GM12878 (cell line): ENCODE results near the gene KIF3A. TPM values are rescaled to one million over a fixed set of nuclear protein-coding genes. Genes with fewer than 3 reads are reported as not detected.

Experiments used
- CHD4 ChIP-seq: fragments of 200-600 bp; sonication (generic); IDR thresholded peaks from 2 replicates; pipeline ENCODE4 v1.6.1; 2016; ENCODE audit warnings: mild to moderate bottlenecking
- EED ChIP-seq: sonication (generic); IDR thresholded peaks from 2 replicates; pipeline ENCODE4 v1.6.1; 2016; ENCODE audit warnings: antibody characterized with exemption, low read depth
- ESRRA ChIP-seq: IDR thresholded peaks from 2 replicates; pipeline ENCODE4 v1.6.1; 2012; ENCODE audit warnings: mild to moderate bottlenecking, low read length, improper control_type of control experiment
- FOS ChIP-seq: IDR thresholded peaks from 3 replicates; pipeline ENCODE4 v1.6.1; 2011; ENCODE audit warnings: borderline replicate concordance; ENCODE audit not compliant: insufficient read length; ENCODE audit errors: extremely low read depth
- HDGF ChIP-seq: fragments of 450-650 bp; IDR thresholded peaks from 2 replicates; pipeline ENCODE4 v1.6.1; 2016; ENCODE audit warnings: antibody characterized with exemption
- IRF4 ChIP-seq: IDR thresholded peaks from 2 replicates; pipeline ENCODE4 v1.6.1; 2011; ENCODE audit warnings: low read depth, low read length
- MYB ChIP-seq: fragments of 150-350 bp; IDR thresholded peaks from 2 replicates; pipeline ENCODE4 v1.6.1; 2014; ENCODE audit warnings: mild to moderate bottlenecking, low read depth, low read length, borderline replicate concordance
- RAD51 ChIP-seq: fragments of 450-650 bp; IDR thresholded peaks from 2 replicates; pipeline ENCODE4 v1.6.1; 2016; ENCODE audit warnings: moderate library complexity, mild to moderate bottlenecking, inconsistent platforms
- SMARCA5 ChIP-seq: fragments of 450-650 bp; IDR thresholded peaks from 2 replicates; pipeline ENCODE4 v1.6.1; 2017; ENCODE audit warnings: mild to moderate bottlenecking
- SREBF2 ChIP-seq: IDR thresholded peaks from 2 replicates; pipeline ENCODE4 v1.6.1; 2012; ENCODE audit warnings: mild to moderate bottlenecking, low read length
- SUZ12 ChIP-seq: fragments of 200-600 bp; sonication (generic); IDR thresholded peaks from one replicate; pipeline ENCODE4 v1.6.1; 2018; ENCODE audit warnings: antibody characterized with exemption, mild to moderate bottlenecking; ENCODE audit not compliant: unreplicated experiment
- ZNF24 ChIP-seq: fragments of 450-650 bp; IDR thresholded peaks from 2 replicates; pipeline ENCODE4 v1.6.1; 2017; ENCODE audit warnings: antibody characterized with exemption, mild to moderate bottlenecking
- ZSCAN29 ChIP-seq: fragments of 450-650 bp; IDR thresholded peaks from 2 replicates; pipeline ENCODE4 v1.6.1; 2017; ENCODE audit warnings: mild to moderate bottlenecking, moderate library complexity
- ZZZ3 ChIP-seq: IDR thresholded peaks from 2 replicates; pipeline ENCODE4 v1.6.1; 2011; ENCODE audit warnings: low read depth; ENCODE audit not compliant: control insufficient read depth, insufficient read length
- polyA plus RNA-seq, 11 experiments: library from polyadenylated mRNA; depleted of rRNA in 4 of 11; unstranded in 6 of 11; stranded (reverse) in 5 of 11; fragments of >200 nt; fragmentation: Nextera tagmentation in 4 of 11; fragmentation: Illumina TruSeq in 1 of 11; extraction: Ambion mirVana in 4 of 11; extraction: Trizol in 1 of 11; gene quantifications; 1 replicate in 1 of 11; 2 replicates in 10 of 11; pipeline versions ENCODE4 v1.2.1 to v1.2.3, GENCODE V29; 2011 to 2016; ENCODE audit warnings: inconsistent platforms in 2 of 11, missing spikeins in 2 of 11, low read depth in 1 of 11
- total RNA-seq, 4 experiments: library from RNA; depleted of rRNA in 3 of 4; stranded (reverse); fragments of >200 nt in 3 of 4; fragmentation: Illumina TruSeq in 1 of 4; extraction: Trizol in 1 of 4; gene quantifications; 2 replicates each; pipeline versions ENCODE4 v1.2.1 to v1.2.3, GENCODE V29; 2013 to 2021
- TF ChIP-seq, protein P1 (sequence below): IDR thresholded peaks from 2 replicates; pipeline ENCODE4 v1.6.1; 2012; ENCODE audit warnings: improper control_type of control experiment, low read depth, low read length; ENCODE audit not compliant: insufficient replicate concordance
- TF ChIP-seq, protein P2 (sequence below): IDR thresholded peaks from 2 replicates; pipeline ENCODE4 v1.6.1; 2012; ENCODE audit warnings: low read depth, low read length, improper control_type of control experiment
- TF ChIP-seq, protein P3 (sequence below): fragments of 450-650 bp; IDR thresholded peaks from 2 replicates; pipeline ENCODE4 v1.6.1; 2016; ENCODE audit warnings: mild to moderate bottlenecking, moderate library complexity, borderline replicate concordance
- TF ChIP-seq, protein P4 (sequence below): IDR thresholded peaks from 2 replicates; pipeline ENCODE4 v1.6.1; 2012; ENCODE audit warnings: low read depth, low read length, improper control_type of control experiment

Gene KIF3A
- total and polyA plus RNA-seq, 10 of the 15 experiments (the other 5 are each of a cell fraction or from before 2014, with no cell fraction given): 2.7 to 36.5 (median 10.0) TPM

DNA sequence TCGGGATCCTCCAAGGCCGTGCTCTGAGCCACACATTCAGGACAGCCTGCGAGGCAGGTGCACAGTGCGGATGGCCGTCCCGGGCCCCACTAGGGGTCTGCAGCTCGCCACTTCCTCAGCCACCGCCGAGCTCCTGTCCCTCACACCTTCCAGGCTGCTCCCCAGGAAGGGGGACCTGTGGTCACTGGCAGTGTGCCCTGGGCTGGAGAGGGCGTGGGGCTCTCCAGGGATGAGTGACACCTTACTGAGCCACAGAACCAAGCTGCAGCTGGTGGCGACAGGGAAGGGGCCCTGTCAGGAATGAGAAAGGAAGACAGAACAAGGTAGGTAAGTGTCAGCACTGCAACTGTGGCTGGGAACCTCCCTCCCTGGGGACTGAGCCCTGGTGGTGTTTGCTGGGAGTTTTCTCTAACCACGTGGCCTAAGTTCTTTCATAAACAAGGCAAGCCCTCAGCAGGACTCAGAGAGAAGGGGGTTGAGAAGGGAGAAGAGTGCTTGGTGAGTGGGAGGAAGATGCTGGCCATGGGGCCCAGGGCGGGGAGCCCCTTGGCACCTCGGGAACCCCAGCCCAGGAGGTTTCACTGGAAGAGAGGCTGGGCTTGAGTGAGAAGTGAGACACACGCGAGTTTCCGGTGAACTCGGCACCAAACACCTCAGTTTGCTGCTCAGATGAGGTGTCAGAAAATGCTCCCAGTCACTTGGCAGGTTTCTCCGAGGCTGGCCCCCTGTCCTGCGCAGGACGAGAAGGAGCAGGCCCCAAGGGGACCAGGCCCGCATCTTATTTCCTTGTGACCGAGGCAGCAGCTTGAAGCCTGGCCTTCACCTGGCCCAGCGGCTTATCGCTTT, 74.2 kb downstream of the KIF3A start (continued):
- TF ChIP-seq, protein P1, sequence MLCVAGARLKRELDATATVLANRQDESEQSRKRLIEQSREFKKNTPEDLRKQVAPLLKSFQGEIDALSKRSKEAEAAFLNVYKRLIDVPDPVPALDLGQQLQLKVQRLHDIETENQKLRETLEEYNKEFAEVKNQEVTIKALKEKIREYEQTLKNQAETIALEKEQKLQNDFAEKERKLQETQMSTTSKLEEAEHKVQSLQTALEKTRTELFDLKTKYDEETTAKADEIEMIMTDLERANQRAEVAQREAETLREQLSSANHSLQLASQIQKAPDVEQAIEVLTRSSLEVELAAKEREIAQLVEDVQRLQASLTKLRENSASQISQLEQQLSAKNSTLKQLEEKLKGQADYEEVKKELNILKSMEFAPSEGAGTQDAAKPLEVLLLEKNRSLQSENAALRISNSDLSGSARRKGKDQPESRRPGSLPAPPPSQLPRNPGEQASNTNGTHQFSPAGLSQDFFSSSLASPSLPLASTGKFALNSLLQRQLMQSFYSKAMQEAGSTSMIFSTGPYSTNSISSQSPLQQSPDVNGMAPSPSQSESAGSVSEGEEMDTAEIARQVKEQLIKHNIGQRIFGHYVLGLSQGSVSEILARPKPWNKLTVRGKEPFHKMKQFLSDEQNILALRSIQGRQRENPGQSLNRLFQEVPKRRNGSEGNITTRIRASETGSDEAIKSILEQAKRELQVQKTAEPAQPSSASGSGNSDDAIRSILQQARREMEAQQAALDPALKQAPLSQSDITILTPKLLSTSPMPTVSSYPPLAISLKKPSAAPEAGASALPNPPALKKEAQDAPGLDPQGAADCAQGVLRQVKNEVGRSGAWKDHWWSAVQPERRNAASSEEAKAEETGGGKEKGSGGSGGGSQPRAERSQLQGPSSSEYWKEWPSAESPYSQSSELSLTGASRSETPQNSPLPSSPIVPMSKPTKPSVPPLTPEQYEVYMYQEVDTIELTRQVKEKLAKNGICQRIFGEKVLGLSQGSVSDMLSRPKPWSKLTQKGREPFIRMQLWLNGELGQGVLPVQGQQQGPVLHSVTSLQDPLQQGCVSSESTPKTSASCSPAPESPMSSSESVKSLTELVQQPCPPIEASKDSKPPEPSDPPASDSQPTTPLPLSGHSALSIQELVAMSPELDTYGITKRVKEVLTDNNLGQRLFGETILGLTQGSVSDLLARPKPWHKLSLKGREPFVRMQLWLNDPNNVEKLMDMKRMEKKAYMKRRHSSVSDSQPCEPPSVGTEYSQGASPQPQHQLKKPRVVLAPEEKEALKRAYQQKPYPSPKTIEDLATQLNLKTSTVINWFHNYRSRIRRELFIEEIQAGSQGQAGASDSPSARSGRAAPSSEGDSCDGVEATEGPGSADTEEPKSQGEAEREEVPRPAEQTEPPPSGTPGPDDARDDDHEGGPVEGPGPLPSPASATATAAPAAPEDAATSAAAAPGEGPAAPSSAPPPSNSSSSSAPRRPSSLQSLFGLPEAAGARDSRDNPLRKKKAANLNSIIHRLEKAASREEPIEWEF: peak; percentile 98
- TF ChIP-seq ZSCAN29: peak; percentile 71
- TF ChIP-seq, protein P2, sequence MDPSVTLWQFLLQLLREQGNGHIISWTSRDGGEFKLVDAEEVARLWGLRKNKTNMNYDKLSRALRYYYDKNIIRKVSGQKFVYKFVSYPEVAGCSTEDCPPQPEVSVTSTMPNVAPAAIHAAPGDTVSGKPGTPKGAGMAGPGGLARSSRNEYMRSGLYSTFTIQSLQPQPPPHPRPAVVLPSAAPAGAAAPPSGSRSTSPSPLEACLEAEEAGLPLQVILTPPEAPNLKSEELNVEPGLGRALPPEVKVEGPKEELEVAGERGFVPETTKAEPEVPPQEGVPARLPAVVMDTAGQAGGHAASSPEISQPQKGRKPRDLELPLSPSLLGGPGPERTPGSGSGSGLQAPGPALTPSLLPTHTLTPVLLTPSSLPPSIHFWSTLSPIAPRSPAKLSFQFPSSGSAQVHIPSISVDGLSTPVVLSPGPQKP: peak; percentile 28; the same call in 1 of the 2 replicates
- no peak for TF ChIP-seq FOS
- peak; percentile 66; the same call in 1 of the 2 replicates for TF ChIP-seq ESRRA
- peak; percentile 92 for TF ChIP-seq EED
- peak; percentile 78 for TF ChIP-seq HDGF
- TF ChIP-seq SMARCA5: peak; percentile 90
- TF ChIP-seq CHD4: no peak
- TF ChIP-seq MYB: no peak
- TF ChIP-seq RAD51: peak; percentile 95
- peak; percentile 70 for TF ChIP-seq IRF4
- no peak; the same call in 1 of the 2 replicates for TF ChIP-seq ZNF24
- TF ChIP-seq SREBF2: 0 out of 2 replicates have a peak, but pooled peaks have one; percentile 15
- no peak for TF ChIP-seq ZZZ3
- TF ChIP-seq, protein P3, sequence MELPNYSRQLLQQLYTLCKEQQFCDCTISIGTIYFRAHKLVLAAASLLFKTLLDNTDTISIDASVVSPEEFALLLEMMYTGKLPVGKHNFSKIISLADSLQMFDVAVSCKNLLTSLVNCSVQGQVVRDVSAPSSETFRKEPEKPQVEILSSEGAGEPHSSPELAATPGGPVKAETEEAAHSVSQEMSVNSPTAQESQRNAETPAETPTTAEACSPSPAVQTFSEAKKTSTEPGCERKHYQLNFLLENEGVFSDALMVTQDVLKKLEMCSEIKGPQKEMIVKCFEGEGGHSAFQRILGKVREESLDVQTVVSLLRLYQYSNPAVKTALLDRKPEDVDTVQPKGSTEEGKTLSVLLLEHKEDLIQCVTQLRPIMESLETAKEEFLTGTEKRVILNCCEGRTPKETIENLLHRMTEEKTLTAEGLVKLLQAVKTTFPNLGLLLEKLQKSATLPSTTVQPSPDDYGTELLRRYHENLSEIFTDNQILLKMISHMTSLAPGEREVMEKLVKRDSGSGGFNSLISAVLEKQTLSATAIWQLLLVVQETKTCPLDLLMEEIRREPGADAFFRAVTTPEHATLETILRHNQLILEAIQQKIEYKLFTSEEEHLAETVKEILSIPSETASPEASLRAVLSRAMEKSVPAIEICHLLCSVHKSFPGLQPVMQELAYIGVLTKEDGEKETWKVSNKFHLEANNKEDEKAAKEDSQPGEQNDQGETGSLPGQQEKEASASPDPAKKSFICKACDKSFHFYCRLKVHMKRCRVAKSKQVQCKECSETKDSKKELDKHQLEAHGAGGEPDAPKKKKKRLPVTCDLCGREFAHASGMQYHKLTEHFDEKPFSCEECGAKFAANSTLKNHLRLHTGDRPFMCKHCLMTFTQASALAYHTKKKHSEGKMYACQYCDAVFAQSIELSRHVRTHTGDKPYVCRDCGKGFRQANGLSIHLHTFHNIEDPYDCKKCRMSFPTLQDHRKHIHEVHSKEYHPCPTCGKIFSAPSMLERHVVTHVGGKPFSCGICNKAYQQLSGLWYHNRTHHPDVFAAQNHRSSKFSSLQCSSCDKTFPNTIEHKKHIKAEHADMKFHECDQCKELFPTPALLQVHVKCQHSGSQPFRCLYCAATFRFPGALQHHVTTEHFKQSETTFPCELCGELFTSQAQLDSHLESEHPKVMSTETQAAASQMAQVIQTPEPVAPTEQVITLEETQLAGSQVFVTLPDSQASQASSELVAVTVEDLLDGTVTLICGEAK: peak; percentile 17; the same call in 1 of the 2 replicates
- TF ChIP-seq, protein P4, sequence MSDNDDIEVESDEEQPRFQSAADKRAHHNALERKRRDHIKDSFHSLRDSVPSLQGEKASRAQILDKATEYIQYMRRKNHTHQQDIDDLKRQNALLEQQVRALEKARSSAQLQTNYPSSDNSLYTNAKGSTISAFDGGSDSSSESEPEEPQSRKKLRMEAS: peak; percentile 83; the same call in 1 of the 2 replicates
- TF ChIP-seq SUZ12: no peak
